Endometrial microvascular endothelial cells (primary cell): Measurements from ENCODE around the gene CRISP2. TPM values are rescaled to one million over a fixed set of nuclear protein-coding genes. Genes with fewer than 3 reads are reported as not detected.
"Not testable (repeated sequence)": the region's sequence is repeated elsewhere in the genome, so short reads cannot be mapped to it uniquely, and the experiment has no call there.

Experiments
- in situ Hi-C: cut with HindIII; loops from 2 replicates; pipeline ENCODE4 v1.10.0; 2017; ENCODE audit warnings: low sequenced_read_pairs, low pct_unique_long_range_greater_than_20kb; ENCODE audit errors: inconsistent ontology term
- total RNA-seq: library from RNA; depleted of rRNA; stranded (reverse); fragments of >200 nt; gene quantifications from one replicate; pipeline ENCODE4 v1.2.3, GENCODE V29; 2015; ENCODE audit errors: inconsistent ontology term

The CRISP2 gene, protein sequence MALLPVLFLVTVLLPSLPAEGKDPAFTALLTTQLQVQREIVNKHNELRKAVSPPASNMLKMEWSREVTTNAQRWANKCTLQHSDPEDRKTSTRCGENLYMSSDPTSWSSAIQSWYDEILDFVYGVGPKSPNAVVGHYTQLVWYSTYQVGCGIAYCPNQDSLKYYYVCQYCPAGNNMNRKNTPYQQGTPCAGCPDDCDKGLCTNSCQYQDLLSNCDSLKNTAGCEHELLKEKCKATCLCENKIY
- total RNA-seq, result not detected

- in situ Hi-C loops, result no loop called here
Measured at GRCh38 chr6:49713346-49713745, at the start of gene CRISP2. TSS of gene CRISP2 (minus strand) at chr6:49713543. CDS start at chr6:49709196, 4,347 bp downstream.

DNA sequence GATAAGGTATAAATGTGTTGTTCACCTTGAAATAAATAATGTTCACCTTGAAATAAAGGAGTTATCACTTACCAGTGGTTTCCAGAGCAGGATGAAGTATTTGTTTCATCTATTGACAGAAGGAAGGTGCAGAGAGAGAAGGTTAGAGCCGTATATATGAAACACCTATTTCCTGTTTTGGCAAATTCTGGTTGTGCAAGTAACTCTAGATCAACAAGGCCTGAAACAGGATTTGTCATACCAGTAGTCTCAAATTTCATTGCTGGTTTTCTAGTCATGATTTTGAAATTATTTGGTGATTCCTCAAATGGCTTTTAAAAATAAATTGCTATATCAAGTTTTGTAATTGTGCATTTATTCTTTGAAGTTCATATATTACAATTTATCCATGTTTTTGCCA, 30.9 kb upstream of the CRISP2 start, which contains the start of gene CRISP3:
CRISP3 (minus strand) TSS at position 130 of the 400 bp plus-strand sequence; CDS start at position 109, 21 bp downstream.
- in situ Hi-C loops, result no loop called here

- in situ Hi-C loops, result no loop called here
Measured at GRCh38 chr6:49743429-49743828, 30.1 kb upstream of the CRISP2 start.

DNA sequence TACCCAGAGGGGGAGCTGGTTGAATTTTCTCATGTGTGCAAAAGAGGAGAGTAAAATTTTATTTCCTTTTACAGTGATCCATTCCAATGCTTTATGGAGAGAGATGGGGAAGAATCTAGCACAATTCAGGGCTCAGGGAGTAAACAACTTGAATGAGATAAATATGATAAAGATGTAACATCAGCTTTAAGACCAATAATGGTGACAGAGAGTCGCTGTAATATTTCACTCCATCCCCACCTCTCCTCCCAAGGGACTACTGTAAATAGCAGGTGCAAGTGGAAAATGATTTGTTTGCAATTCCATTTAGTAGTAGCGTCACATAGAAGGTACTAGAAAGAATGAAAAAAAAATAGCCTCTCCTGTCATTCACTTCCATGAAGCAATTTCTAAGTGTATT, 26.1 kb upstream of the CRISP2 start:
- in situ Hi-C loops, result no loop called here

DNA sequence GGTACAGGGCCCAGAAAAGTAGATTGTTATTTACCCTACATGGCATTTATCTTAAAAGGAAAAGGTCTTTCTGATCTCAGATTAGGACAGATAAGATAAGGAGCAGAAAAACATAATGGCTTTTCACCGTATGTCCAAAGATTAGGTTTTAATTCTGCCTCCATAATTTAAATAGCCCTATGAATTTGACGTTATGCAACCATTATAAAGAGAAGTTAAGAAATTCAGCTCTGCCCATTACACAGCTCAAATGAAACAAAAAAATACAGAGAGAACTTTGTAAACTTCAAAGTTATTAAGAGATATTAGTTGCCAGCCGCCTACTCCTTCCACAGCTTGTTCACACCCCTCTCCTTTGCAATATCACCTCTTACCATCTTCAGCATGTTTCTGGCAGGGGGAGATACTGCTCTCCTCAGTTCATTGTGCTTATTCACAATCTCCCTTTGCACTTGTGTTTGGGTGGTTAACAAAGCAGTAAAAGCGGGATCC, 22.7 kb upstream of the CRISP2 start:
- in situ Hi-C loops, result no loop called here

- in situ Hi-C loops, result no loop called here
Measured at GRCh38 chr6:49733680-49734079, 20.3 kb upstream of the CRISP2 start.

DNA sequence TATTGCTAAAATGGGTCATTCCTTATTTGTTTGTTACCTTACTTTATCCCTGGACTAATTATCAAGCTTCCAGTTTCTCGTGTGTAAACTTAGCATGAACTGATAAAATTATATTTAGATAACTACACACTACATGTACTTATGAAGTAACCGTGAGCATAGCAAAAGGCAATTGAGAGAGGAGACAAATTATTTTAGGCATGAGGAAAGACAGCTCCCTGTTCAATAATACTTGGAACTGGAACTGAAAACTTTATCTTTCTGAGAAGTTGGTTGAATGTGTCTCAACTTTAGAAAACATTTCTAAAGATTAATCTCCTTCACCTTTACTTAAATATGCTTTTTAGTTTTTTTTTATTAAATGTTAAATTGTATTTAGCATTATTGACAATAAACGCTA, 19.4 kb upstream of the CRISP2 start:
- in situ Hi-C loops, result no loop called here

DNA sequence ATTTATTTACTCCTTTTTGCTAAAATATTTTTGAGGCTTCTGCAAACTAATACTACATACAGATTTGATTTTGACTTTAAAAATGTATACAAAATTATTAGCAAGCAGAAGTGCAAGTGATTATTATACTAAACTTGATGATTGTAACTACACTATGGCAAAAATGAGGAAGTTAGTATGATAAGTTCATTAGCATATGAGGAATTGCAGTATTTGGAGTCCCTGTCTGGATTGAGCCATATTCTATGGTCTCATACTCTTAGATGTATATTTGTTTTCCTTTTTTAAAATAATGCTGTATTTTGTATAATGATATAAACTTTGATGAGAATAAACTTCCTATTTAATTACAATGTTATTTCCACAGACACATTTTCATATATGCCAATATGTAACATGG, 16.9 kb upstream of the CRISP2 start:
- in situ Hi-C loops, result no loop called here

- in situ Hi-C loops, result not testable (repeated sequence)
Measured at GRCh38 chr6:49723917-49724316, 10.6 kb upstream of the CRISP2 start.

GRCh38 chr6:49721297-49721696, 8.0 kb upstream of the CRISP2 start:
- in situ Hi-C loops, result no loop called here

DNA sequence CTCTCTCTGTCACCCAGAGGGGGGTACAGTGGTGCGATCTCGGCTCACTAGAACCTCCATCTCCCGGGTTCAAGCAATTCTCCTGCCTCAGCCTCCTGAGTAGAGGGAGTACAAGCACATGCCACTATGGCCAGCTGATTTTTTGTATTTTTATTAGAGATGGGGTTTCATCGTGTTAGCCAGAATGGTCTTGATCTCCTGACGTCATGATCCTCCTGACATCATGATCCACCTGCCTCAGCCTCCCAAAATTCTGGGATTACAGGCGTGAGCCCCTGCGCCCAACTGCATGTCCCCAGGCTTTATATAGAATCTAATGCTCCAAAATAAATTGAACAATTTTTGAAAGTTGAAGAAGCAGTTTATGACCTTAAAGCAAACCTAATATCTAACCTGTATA, 7.0 kb upstream of the CRISP2 start:
- in situ Hi-C loops, result no loop called here

DNA sequence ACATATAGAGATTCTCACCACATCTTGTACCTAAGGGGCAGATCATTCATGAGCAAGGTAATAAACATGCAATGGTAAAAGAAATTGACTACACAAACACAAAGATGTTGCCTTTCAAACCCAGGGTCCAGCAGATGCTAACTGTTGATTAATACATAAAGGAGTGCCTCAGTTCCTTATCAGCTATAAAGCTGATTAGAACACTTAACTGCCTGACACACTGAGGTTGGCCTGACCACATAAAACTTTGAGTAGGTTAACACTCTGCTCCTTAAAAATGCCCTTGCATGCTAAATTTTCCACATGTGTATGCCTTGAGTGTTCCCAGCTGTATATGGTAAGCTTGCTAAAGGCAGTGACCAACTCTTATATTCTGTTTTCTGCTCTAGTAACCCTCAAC, 14.9 kb downstream of the CRISP2 start:
- in situ Hi-C loops, result no loop called here

- in situ Hi-C loops, result no loop called here
Measured at GRCh38 chr6:49693512-49693911, 19.8 kb downstream of the CRISP2 start.

- in situ Hi-C loops, result no loop called here
Measured at GRCh38 chr6:49692534-49692933, 20.8 kb downstream of the CRISP2 start.

DNA sequence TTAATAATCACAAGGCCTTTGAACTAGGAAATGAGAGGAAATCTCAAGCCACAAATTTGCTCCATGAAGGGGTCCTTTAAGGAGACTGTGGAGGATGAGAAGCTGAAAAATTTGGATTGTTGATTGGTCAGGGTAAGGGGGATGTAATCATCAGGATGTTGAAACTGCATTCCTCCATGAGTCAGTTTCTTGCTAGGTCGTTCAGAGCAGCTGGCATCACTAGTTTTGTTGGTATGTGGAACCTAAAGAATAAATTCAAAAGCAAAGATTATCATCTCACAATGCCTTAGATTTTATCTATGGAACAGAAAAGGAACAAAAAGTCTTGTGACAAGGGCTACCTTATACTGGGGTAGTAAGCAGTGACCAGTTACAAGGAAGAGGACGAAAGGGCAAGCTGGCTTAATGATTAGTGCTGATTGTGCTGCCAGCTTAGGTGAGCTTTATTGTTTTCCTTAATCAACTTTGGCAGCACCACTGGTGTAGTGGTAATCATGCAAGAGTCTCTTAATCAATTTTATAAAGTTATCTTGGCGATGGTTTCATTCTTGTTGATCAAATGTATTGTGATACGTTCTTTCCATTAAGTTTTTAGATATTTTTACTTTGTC, 36.6 kb downstream of the CRISP2 start:
- in situ Hi-C loops, result no loop called here

GRCh38 chr6:49675816-49676215, 37.5 kb downstream of the CRISP2 start:
- in situ Hi-C loops, result no loop called here

DNA sequence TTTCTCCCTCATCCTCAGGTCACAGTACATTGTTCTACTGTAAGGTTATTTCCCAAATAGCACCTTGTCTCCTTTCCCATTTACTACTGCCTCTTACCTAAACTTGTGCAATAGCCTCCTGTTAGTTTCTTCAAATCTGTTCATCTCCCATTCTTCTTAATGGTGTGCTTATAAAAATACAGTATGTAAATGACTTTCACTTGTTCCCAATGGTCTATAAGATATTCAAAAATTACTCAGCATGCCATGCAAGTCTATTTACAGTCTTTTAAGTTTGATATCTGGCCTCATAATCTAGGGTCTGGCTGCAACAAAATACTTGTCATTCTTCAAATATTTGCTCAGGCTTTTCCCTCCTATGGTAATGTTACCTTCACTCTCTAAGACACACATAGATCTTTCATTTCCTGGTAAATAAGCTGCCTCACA, 45.2 kb downstream of the CRISP2 start:
- in situ Hi-C loops, result no loop called here

- in situ Hi-C loops, result no loop called here
Measured at GRCh38 chr6:49666930-49667757, 46.2 kb downstream of the CRISP2 start.

- in situ Hi-C loops, result no loop called here
Measured at GRCh38 chr6:49666480-49666879, 46.9 kb downstream of the CRISP2 start.

DNA sequence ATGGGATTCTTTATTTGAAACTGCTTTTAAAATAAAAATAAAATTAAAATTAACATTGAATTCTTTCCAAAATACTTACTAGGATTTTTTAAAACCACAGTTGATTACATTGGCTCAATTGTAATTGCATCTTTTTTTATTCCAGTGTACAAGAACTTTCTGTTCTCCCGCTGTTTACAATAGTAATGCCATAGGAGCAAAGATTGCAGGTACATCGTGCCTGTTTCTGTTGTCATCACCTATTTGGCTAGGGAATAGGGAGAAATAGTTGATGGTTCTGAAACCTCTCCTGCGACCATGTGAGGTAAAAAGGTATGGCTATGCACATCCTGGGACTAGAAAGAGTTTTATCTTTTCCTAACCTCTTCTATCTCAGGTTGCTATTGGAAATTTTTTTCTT, 48.5 kb downstream of the CRISP2 start:
- in situ Hi-C loops, result no loop called here
